K562 (cell line): Measurements from ENCODE around the gene ME3. TPM values are rescaled to one million over a fixed set of nuclear protein-coding genes. Genes with fewer than 3 reads are reported as not detected.

Experiments
- REST ChIP-seq, 2 experiments: fragments of 450-650 bp; formaldehyde crosslinking in 1 of 2; IDR thresholded peaks; 2 replicates each; pipeline versions ENCODE4 v1.4.0 to v1.6.1; 2014 to 2020; ENCODE audit warnings: mild to moderate bottlenecking in 2 of 2, borderline replicate concordance in 1 of 2, low read depth in 1 of 2
- U2AF2 ChIP-seq: fragments of 200-400 bp; formaldehyde crosslinking; optimal IDR thresholded peaks from 2 replicates; pipeline ENCODE3; 2017; ENCODE audit warnings: low read depth, mild to moderate bottlenecking, low read length
- ZNF717 ChIP-seq: fragments of 250-450 bp; sonication (Bioruptor Pico); IDR thresholded peaks from 2 replicates; pipeline ENCODE4 v1.5.0; 2021
- polyA plus RNA-seq, 8 experiments: library from polyadenylated mRNA; depleted of rRNA in 4 of 8; stranded (reverse) in 5 of 8; unstranded in 3 of 8; fragments of >200 nt; fragmentation: Nextera tagmentation in 2 of 8; fragmentation: Illumina TruSeq in 1 of 8; extraction: Ambion mirVana in 2 of 8; extraction: Trizol in 1 of 8; gene quantifications; 2 replicates each; pipeline versions ENCODE4 v1.2.1 to v1.2.3, GENCODE V29; 2011 to 2014; ENCODE audit warnings: inconsistent platforms in 1 of 8, missing spikeins in 1 of 8
- total RNA-seq, 7 experiments: library from RNA; depleted of rRNA in 6 of 7; stranded (reverse); fragments of >200 nt in 6 of 7; fragmentation: Illumina TruSeq in 2 of 7; extraction: Trizol in 2 of 7; gene quantifications; 2 replicates each; pipeline versions ENCODE4 v1.2.1 to v1.2.3, GENCODE V29; 2011 to 2021; ENCODE audit warnings: low replicate concordance in 1 of 7

The ME3 gene
- total and polyA plus RNA-seq, 9 of the 15 experiments (the other 6 are each of a cell fraction or from before 2014, with no cell fraction given) = not detected

DNA sequence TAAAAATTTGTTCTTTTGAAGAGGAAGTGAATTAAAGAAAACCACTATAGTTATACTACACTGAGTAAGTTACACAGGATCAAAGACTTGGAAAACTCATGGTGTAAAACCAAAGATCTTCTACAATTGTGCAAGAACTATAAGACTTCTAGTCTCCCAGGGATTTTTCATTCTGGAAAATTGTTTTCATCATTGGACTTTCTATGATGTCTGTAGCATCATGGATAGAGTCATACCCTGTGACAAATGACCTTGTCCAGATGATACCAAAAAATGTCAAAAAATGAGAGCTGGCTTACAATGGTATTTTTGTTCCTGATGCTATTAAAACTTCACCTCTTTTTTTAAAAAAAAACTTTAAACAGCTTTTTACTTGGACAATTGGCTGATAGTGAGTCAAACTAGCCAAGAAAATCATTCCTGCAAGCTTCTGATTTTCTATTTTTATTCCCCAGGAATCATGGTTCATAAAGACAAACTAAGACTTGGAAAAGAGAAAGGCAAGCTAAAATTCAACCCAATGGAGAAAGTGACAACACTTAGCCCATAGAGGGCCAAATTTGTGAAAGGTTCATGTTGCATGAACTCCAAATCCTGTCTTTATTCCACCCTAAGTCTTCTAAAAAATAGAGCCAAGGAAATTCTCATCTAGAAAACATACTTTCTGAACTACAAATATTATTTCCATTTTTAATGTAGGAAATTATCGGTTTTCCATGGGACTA is 30.7 kb downstream of the ME3 start (continued):
- TF ChIP-seq REST (IDR thresholded peaks at IDR 0.05; ENCODE audit: borderline replicate concordance) (no peak), REST (CRISPR knock-in tag; IDR thresholded peaks at IDR 0.05; ENCODE audit: low read depth) (no peak), ZNF717 (no peak), U2AF2 (no peak)
